ENCODE results near the gene CORO7. TPM values are rescaled to one million over a fixed set of nuclear protein-coding genes. Genes with fewer than 3 reads are reported as not detected.

CORO7 gene
- total RNA-seq: 92.5 and 101 TPM in 2 replicates

- H3K27me3 Mint-ChIP-seq (ENCODE audit: low read depth): no peaks in the 10 kb centered on the region
- peaks cover 27% of the 10 kb centered on the region for H3K4me1 Mint-ChIP-seq (ENCODE audit: low read depth)
- peaks cover 19% of the 10 kb centered on the region for H3K36me3 Mint-ChIP-seq (ENCODE audit: low read depth)
- H3K27ac Mint-ChIP-seq: peak within 1 kb of the TSS; percentile 88
- peak within 1 kb of the TSS; percentile 95 for H3K4me3 Mint-ChIP-seq (ENCODE audit: low read depth)
- peak; percentile 98 for DNase-seq (ENCODE audit: low spot score)
- no peaks in the 10 kb centered on the region for H3K9me3 Mint-ChIP-seq
- intact Hi-C loops (cut with micrococcal nuclease): loop anchor here (1.0 to 5.0 kb wide), 2 partner anchors 9 to 121 kb away; partner anchors contain the start of genes CDIP1 and DNAJA3
Observed at GRCh38 chr16:4416200-4417032, at the start of gene CORO7. Gene CORO7, minus strand, starts transcription at chr16:4416596. Its CDS starts 78 bp downstream, at chr16:4416518.

- Mint-ChIP-seq H3K9me3 (no peaks in the 10 kb centered on the region), H3K27ac (no peak overlapping the region), H3K4me3 (ENCODE audit: low read depth) (no peak overlapping the region), H3K27me3 (ENCODE audit: low read depth) (no peaks in the 10 kb centered on the region), H3K4me1 (ENCODE audit: low read depth) (peaks cover 14% of the 10 kb centered on the region), H3K36me3 (ENCODE audit: low read depth) (peaks cover 44% of the 10 kb centered on the region)
- intact Hi-C loops (cut with micrococcal nuclease): no loop called here
- DNase-seq (ENCODE audit: low spot score): no peak
Observed at GRCh38 chr16:4463522-4464163, 47.2 kb upstream of the CORO7 start.

- intact Hi-C loops (cut with micrococcal nuclease): no loop called here
- Mint-ChIP-seq H3K27me3 (ENCODE audit: low read depth) (no peaks in the 10 kb centered on the region), H3K4me3 (ENCODE audit: low read depth) (no peak overlapping the region), H3K36me3 (ENCODE audit: low read depth) (peaks cover 48% of the 10 kb centered on the region), H3K9me3 (no peaks in the 10 kb centered on the region), H3K4me1 (ENCODE audit: low read depth) (peaks cover 14% of the 10 kb centered on the region), H3K27ac (peak overlapping the region; percentile 47)
- no peak for DNase-seq (ENCODE audit: low spot score)
Observed at GRCh38 chr16:4461250-4462085, 45.1 kb upstream of the CORO7 start.

- H3K4me1 Mint-ChIP-seq (ENCODE audit: low read depth): peaks cover 11% of the 10 kb centered on the region
- DNase-seq (ENCODE audit: low spot score): no peak
- no peak overlapping the region for H3K4me3 Mint-ChIP-seq (ENCODE audit: low read depth)
- no peaks in the 10 kb centered on the region for H3K9me3 Mint-ChIP-seq
- intact Hi-C loops (cut with micrococcal nuclease): no loop called here
- peaks cover 46% of the 10 kb centered on the region for H3K36me3 Mint-ChIP-seq (ENCODE audit: low read depth)
- no peaks in the 10 kb centered on the region for H3K27me3 Mint-ChIP-seq (ENCODE audit: low read depth)
- peak overlapping the region; percentile 47 for H3K27ac Mint-ChIP-seq
Observed at GRCh38 chr16:4460936-4461249, 44.5 kb upstream of the CORO7 start.

GRCh38 chr16:4455951-4456350, 39.6 kb upstream of the CORO7 start:
- peaks cover 8% of the 10 kb centered on the region for H3K4me1 Mint-ChIP-seq (ENCODE audit: low read depth)
- intact Hi-C loops (cut with micrococcal nuclease): no loop called here
- H3K36me3 Mint-ChIP-seq (ENCODE audit: low read depth): peaks cover 56% of the 10 kb centered on the region
- DNase-seq (ENCODE audit: low spot score): no peak
- H3K27ac Mint-ChIP-seq: no peak overlapping the region
- H3K4me3 Mint-ChIP-seq (ENCODE audit: low read depth): no peak overlapping the region
- H3K9me3 Mint-ChIP-seq: no peaks in the 10 kb centered on the region
- no peaks in the 10 kb centered on the region for H3K27me3 Mint-ChIP-seq (ENCODE audit: low read depth)

GRCh38 chr16:4455081-4455480, 38.7 kb upstream of the CORO7 start:
- Mint-ChIP-seq H3K4me3 (ENCODE audit: low read depth) (no peak overlapping the region), H3K27ac (no peak overlapping the region), H3K36me3 (ENCODE audit: low read depth) (peaks cover 61% of the 10 kb centered on the region), H3K27me3 (ENCODE audit: low read depth) (no peaks in the 10 kb centered on the region), H3K9me3 (no peaks in the 10 kb centered on the region), H3K4me1 (ENCODE audit: low read depth) (peaks cover 7% of the 10 kb centered on the region)
- intact Hi-C loops (cut with micrococcal nuclease): no loop called here
- DNase-seq (ENCODE audit: low spot score): no peak

GRCh38 chr16:4454623-4455022, 38.2 kb upstream of the CORO7 start:
- H3K27ac Mint-ChIP-seq: no peak overlapping the region
- H3K27me3 Mint-ChIP-seq (ENCODE audit: low read depth): no peaks in the 10 kb centered on the region
- H3K9me3 Mint-ChIP-seq: no peaks in the 10 kb centered on the region
- no peak overlapping the region for H3K4me3 Mint-ChIP-seq (ENCODE audit: low read depth)
- H3K36me3 Mint-ChIP-seq (ENCODE audit: low read depth): peaks cover 62% of the 10 kb centered on the region
- intact Hi-C loops (cut with micrococcal nuclease): no loop called here
- no peak for DNase-seq (ENCODE audit: low spot score)
- H3K4me1 Mint-ChIP-seq (ENCODE audit: low read depth): peaks cover 7% of the 10 kb centered on the region

GRCh38 chr16:4452674-4453073, 36.3 kb upstream of the CORO7 start:
- H3K4me1 Mint-ChIP-seq (ENCODE audit: low read depth): no peaks in the 10 kb centered on the region
- H3K27ac Mint-ChIP-seq: no peak overlapping the region
- intact Hi-C loops (cut with micrococcal nuclease): no loop called here
- H3K4me3 Mint-ChIP-seq (ENCODE audit: low read depth): no peak overlapping the region
- DNase-seq (ENCODE audit: low spot score): no peak
- H3K9me3 Mint-ChIP-seq: no peaks in the 10 kb centered on the region
- H3K27me3 Mint-ChIP-seq (ENCODE audit: low read depth): no peaks in the 10 kb centered on the region
- H3K36me3 Mint-ChIP-seq (ENCODE audit: low read depth): peaks cover 58% of the 10 kb centered on the region

- Mint-ChIP-seq H3K9me3 (no peaks in the 10 kb centered on the region), H3K4me1 (ENCODE audit: low read depth) (no peaks in the 10 kb centered on the region), H3K4me3 (ENCODE audit: low read depth) (no peak overlapping the region), H3K27ac (no peak overlapping the region), H3K36me3 (ENCODE audit: low read depth) (peaks cover 62% of the 10 kb centered on the region), H3K27me3 (ENCODE audit: low read depth) (no peaks in the 10 kb centered on the region)
- intact Hi-C loops (cut with micrococcal nuclease): no loop called here
- DNase-seq (ENCODE audit: low spot score): no peak
Observed at GRCh38 chr16:4450931-4451519, 34.6 kb upstream of the CORO7 start.

- Mint-ChIP-seq H3K27me3 (ENCODE audit: low read depth) (no peaks in the 10 kb centered on the region), H3K4me1 (ENCODE audit: low read depth) (no peaks in the 10 kb centered on the region), H3K4me3 (ENCODE audit: low read depth) (no peak overlapping the region), H3K9me3 (no peaks in the 10 kb centered on the region), H3K36me3 (ENCODE audit: low read depth) (peaks cover 58% of the 10 kb centered on the region), H3K27ac (no peak overlapping the region)
- intact Hi-C loops (cut with micrococcal nuclease): no loop called here
- no peak for DNase-seq (ENCODE audit: low spot score)
Observed at GRCh38 chr16:4450430-4450829, 34.0 kb upstream of the CORO7 start.

GRCh38 chr16:4443986-4444385, 27.6 kb upstream of the CORO7 start:
- no peak for DNase-seq (ENCODE audit: low spot score)
- Mint-ChIP-seq H3K27ac (no peak overlapping the region), H3K36me3 (ENCODE audit: low read depth) (peaks cover 70% of the 10 kb centered on the region), H3K4me1 (ENCODE audit: low read depth) (no peaks in the 10 kb centered on the region), H3K4me3 (ENCODE audit: low read depth) (no peak overlapping the region), H3K9me3 (no peaks in the 10 kb centered on the region), H3K27me3 (ENCODE audit: low read depth) (no peaks in the 10 kb centered on the region)
- intact Hi-C loops (cut with micrococcal nuclease): no loop called here

- no peaks in the 10 kb centered on the region for H3K4me1 Mint-ChIP-seq (ENCODE audit: low read depth)
- peaks cover 70% of the 10 kb centered on the region for H3K36me3 Mint-ChIP-seq (ENCODE audit: low read depth)
- no peak overlapping the region for H3K4me3 Mint-ChIP-seq (ENCODE audit: low read depth)
- DNase-seq (ENCODE audit: low spot score): no peak
- intact Hi-C loops (cut with micrococcal nuclease): no loop called here
- no peak overlapping the region for H3K27ac Mint-ChIP-seq
- no peaks in the 10 kb centered on the region for H3K27me3 Mint-ChIP-seq (ENCODE audit: low read depth)
- no peaks in the 10 kb centered on the region for H3K9me3 Mint-ChIP-seq
Observed at GRCh38 chr16:4443271-4443670, 26.9 kb upstream of the CORO7 start.
